ENCODE data around the gene CPXM2.

DNA sequence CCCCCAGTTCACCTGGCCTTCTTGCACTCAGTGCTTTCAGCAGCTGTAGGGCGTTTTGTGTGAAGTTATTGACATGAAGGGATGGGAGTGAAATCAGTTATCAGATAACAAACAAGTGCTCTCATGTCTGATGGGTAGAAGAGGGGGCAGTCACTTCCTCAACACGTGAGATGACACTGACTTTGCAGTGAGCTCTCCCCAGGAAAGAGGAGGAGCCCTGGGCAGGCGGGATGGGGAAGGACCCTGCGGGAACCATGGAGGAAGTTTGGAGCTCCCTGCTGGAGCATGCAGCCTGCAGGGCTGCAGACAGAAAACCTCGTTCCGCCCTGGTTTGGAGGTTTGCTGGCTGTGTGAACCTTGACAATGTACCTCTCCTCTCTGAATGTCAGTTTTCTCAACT, 186.8 kb downstream of the CPXM2 start:
- TF ChIP-seq POLR2A (IDR thresholded peaks at IDR 0.05), result no peak
- TF ChIP-seq, protein P1, sequence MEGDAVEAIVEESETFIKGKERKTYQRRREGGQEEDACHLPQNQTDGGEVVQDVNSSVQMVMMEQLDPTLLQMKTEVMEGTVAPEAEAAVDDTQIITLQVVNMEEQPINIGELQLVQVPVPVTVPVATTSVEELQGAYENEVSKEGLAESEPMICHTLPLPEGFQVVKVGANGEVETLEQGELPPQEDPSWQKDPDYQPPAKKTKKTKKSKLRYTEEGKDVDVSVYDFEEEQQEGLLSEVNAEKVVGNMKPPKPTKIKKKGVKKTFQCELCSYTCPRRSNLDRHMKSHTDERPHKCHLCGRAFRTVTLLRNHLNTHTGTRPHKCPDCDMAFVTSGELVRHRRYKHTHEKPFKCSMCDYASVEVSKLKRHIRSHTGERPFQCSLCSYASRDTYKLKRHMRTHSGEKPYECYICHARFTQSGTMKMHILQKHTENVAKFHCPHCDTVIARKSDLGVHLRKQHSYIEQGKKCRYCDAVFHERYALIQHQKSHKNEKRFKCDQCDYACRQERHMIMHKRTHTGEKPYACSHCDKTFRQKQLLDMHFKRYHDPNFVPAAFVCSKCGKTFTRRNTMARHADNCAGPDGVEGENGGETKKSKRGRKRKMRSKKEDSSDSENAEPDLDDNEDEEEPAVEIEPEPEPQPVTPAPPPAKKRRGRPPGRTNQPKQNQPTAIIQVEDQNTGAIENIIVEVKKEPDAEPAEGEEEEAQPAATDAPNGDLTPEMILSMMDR (IDR thresholded peaks at IDR 0.05), result no peak

Measured in uterus (tissue), 2 donors.